Stimulated activated CD8-positive, alpha-beta memory T cell treated with anti-CD3 and anti-CD28 coated beads, Interleukin-2, amount 100 ng/mL, for 1 hour (primary cell): ENCODE data around the gene RNF207.
"Not testable (repeated sequence)": the region's sequence is repeated elsewhere in the genome, so short reads cannot be mapped to it uniquely, and the experiment has no call there.

Source experiments
- DNase-seq, 2 donors: peaks; one replicate each; pipeline ENCODE4 v3.0.0-alpha.2; 2020; ENCODE audit warnings: low read depth in 2 of 2

RNF207 gene

GRCh38 chr1:6200188-6200809, 5.6 kb upstream of the RNF207 start:
- DNase-seq: no peak

DNA sequence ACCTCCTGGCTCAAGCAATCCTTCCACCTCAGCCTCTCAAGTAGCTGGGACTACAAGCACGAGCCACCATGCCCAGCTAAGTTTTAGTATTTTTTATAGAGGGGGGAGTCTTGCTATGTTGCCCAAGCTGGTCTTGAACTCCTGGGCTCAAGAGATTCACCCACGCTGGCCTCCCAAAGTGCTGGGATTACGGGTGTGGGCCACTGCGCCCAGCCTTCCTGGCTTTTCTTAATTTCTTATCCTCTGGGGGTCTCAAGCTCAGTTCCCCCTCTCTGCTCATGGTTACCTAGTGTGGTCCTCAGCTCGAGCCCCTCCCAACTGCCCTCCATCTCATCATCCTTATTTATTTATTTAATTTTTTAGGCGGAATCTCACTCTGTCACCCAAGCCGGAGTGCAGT, 3.7 kb upstream of the RNF207 start:
- DNase-seq: no peak

- no peak for DNase-seq
These were observed 569 bp downstream of the RNF207 start for GRCh38 chr1:6206520-6206855.

GRCh38 chr1:6207075-6207885, 1.4 kb downstream of the RNF207 start:
- DNase-seq: no peak

- no peak for DNase-seq
These were observed 2.0 kb downstream of the RNF207 start for GRCh38 chr1:6207921-6208320.

GRCh38 chr1:6208723-6209660, 3.1 kb downstream of the RNF207 start:
- DNase-seq: no peak

GRCh38 chr1:6209661-6210580, 4.0 kb downstream of the RNF207 start:
- no peak for DNase-seq

DNA sequence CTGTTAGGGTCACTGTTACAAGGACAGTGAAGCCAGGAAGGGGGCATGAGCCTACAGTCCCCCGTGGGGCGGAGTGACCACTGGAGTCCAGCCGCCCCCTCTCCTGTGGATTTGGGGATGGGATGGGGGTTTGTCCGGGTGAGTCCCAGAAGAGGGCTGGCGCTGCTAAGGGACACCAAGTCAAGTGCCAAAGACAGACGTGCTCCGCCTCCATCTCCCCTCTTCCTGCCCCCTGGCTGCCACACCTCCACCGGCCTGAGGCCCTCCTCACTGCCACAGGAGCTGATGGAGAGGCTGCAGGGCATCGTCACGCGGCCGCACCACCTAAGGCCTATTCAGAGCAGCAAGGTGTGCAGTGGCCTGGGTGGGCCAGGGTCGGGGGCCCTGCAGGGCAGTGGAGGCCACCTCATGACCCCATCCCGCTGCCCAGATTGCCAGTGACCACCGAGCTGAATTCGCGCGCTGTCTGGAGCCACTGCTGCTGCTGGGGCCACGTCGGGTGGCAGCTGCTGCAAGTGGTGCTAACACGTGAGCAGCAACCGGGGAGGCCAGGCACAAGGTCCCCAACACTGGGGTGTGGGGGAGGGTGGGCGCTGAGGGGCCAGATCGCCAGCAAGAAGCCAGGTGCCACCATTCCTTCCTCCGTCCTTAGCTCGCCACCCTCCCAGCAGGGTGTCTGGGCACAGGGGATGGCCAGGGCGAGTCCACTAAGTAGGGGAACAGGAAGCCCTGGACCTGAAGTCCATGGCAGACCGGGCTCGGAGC, 4.9 kb downstream of the RNF207 start:
- no peak for DNase-seq

GRCh38 chr1:6211731-6212130, 5.8 kb downstream of the RNF207 start:
- no peak for DNase-seq

- no peak for DNase-seq
These were observed 6.5 kb downstream of the RNF207 start for GRCh38 chr1:6212193-6212959.

DNA sequence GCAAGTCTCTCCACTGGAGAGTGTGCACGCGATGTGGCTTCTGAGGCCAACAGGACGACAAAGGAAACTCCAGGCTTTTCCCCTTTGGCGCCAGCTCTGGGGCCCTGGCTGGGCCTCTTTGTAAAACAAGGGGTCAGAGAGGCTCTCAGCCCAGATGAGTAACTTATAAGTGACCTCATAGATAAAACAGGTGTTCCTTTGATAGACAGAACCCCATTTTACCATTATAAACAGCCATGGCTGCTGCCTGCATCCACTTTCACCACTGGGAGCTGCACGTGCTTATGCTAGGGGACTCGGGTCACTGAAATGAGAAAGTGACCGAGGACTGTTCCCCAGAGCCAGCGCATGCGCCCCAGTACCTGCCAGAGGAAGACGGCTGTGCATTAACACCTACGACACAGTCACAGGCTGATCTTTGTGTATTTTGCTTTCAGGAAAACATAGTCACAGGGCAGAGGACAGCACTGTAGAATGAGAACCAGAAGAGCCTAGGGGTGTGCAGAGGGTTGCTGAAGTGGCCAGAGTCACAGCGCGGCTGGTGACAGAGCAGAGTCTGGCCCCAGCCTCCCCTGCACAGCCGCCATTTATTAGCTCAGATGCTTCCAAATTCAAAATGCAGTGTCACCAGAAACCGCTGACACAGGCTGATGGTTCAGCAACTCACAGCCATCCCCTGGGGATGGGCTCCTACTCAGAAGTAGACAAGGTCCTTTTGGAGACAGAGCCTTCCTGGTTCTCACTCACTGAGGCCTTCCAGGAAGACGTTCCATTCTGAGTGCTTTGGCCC, 12.7 kb downstream of the RNF207 start:
- DNase-seq: no peak

DNA sequence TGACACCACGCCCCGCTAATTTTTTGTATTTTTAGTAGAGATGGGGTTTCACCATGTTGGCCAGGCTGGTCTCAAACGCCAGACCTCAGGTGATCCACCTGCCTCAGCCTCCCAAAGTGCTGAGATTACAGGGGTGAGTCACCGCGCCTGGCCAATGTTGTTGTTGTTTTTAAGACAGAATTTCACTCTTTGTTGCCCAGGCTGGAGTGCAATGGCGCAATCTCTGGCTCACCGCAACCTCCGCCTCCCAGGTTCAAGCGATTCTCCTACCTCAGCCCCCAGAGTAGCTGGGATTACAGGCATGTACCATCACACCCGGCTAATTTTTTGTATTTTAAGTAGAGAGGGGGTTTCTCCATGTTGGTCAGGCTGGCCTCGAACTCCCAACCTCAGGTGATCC, 13.7 kb downstream of the RNF207 start:
- not testable (repeated sequence) for DNase-seq

- no peak for DNase-seq
These were observed 14.3 kb downstream of the RNF207 start for GRCh38 chr1:6220236-6220635.

DNA sequence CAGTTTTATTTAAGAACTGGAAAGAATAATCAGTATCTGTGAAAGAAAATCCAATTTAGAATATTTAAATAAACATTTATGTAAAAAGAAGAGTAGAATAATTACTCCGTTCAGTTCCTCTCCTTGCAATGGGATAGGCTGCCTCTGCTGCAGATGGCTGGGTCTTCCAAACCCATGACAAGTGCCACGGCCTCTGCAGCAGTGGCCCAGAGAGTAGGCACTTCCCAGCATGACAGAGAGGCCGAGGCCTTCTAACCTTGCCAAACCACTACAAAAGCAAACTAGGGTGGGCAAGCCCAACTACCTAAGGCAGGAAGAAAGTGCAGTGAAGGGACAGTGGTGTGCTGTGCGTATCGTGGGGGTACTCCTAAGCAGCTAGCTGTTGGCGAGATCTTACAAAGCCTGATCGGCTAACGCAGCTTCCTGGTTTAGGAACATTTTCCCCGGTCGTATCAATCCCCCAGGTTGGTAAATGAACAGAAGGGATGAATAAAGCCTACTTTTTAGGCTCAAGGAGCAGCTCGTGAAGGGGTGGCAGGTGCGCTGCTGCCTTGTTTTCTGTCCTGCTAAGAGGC, 15.4 kb downstream of the RNF207 start:
- no peak for DNase-seq

GRCh38 chr1:6222636-6223035, 16.7 kb downstream of the RNF207 start:
- DNase-seq: no peak

GRCh38 chr1:6223617-6224016, 17.7 kb downstream of the RNF207 start:
- no peak for DNase-seq

DNA sequence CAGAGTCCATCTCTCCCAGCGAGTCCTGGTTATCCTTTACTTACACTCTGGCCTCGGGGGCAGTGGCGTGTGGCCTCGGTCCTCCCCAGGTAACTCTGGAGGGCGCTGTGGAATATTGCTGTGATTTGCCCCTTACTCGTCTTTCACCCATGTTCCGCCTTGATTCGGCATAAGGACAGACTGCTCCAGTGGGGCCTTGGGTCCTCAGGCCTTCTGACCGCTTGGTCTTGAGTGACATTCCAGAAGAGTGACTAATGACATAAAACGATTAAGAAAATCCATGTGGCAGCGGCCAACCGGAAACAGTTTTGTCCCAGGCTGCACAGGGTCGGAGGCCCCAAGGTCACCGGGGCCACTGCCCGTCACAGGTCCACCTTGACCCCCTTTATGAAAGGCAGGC, 18.8 kb downstream of the RNF207 start:
- no peak for DNase-seq

- no peak for DNase-seq
These were observed 19.7 kb downstream of the RNF207 start for GRCh38 chr1:6225651-6226050.

DNA sequence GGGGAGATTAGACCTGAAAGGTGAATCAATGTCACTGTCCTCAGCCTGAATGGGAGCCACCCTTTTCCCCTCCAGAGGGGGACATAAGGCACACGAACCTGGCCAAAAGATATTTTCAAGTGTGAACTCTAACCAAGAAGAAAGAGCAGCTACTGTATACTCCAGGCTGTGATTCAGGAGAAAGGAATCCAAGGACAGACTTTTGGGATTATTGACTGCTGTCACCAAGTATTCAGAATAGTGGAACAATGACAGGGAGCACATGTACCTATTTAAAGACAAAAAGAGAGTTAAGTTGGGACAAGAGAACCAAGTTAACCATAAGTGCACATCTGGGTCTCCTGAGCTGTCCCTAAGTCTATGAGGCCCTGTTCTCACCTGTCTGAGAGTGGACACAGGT, 27.5 kb downstream of the RNF207 start:
- no peak for DNase-seq
